ENCODE data around the gene IL1RAPL1.

Gene IL1RAPL1

GRCh38 chrX:29687687-29688086 lies 1100.4 kb downstream of the IL1RAPL1 start:
- peak; percentile 27 for TF ChIP-seq CTCF (IDR thresholded peaks at IDR 0.05; ENCODE audit: low read depth, low read length, missing control alignments)
- H3K4me3 ChIP-seq (ENCODE audit: low read depth, low read length): no peak overlapping the region
- peak; percentile 12 for DNase-seq (ENCODE audit: low read depth)
- in situ Hi-C loops (cut with HindIII; ENCODE audit: low sequenced_read_pairs): no loop called here

- in situ Hi-C loops (cut with HindIII; ENCODE audit: low sequenced_read_pairs): no loop called here
- DNase-seq (ENCODE audit: low read depth): no peak
- H3K4me3 ChIP-seq (ENCODE audit: low read depth, low read length): no peak overlapping the region
- TF ChIP-seq CTCF (IDR thresholded peaks at IDR 0.05; ENCODE audit: low read depth, low read length, missing control alignments): no peak
These were observed 1102.8 kb downstream of the IL1RAPL1 start for GRCh38 chrX:29690061-29690460.

GRCh38 chrX:29691044-29691443 lies 1103.8 kb downstream of the IL1RAPL1 start:
- TF ChIP-seq CTCF (IDR thresholded peaks at IDR 0.05; ENCODE audit: low read depth, low read length, missing control alignments): no peak
- H3K4me3 ChIP-seq (ENCODE audit: low read depth, low read length): no peak overlapping the region
- in situ Hi-C loops (cut with HindIII; ENCODE audit: low sequenced_read_pairs): no loop called here
- DNase-seq (ENCODE audit: low read depth): no peak

GRCh38 chrX:29693912-29694311 lies 1106.7 kb downstream of the IL1RAPL1 start:
- H3K4me3 ChIP-seq (ENCODE audit: low read depth, low read length): no peak overlapping the region
- no peak for DNase-seq (ENCODE audit: low read depth)
- in situ Hi-C loops (cut with HindIII; ENCODE audit: low sequenced_read_pairs): no loop called here
- TF ChIP-seq CTCF (IDR thresholded peaks at IDR 0.05; ENCODE audit: low read depth, low read length, missing control alignments): no peak

GRCh38 chrX:29699239-29699638 lies 1112.0 kb downstream of the IL1RAPL1 start:
- no peak overlapping the region for H3K4me3 ChIP-seq (ENCODE audit: low read depth, low read length)
- in situ Hi-C loops (cut with HindIII; ENCODE audit: low sequenced_read_pairs): no loop called here
- TF ChIP-seq CTCF (IDR thresholded peaks at IDR 0.05; ENCODE audit: low read depth, low read length, missing control alignments): no peak
- no peak for DNase-seq (ENCODE audit: low read depth)

- in situ Hi-C loops (cut with HindIII; ENCODE audit: low sequenced_read_pairs): no loop called here
- DNase-seq (ENCODE audit: low read depth): no peak
- H3K4me3 ChIP-seq (ENCODE audit: low read depth, low read length): no peak overlapping the region
- TF ChIP-seq CTCF (IDR thresholded peaks at IDR 0.05; ENCODE audit: low read depth, low read length, missing control alignments): no peak
These were observed 1119.8 kb downstream of the IL1RAPL1 start for GRCh38 chrX:29707088-29707487.

GRCh38 chrX:29721152-29721551 lies 1133.9 kb downstream of the IL1RAPL1 start:
- in situ Hi-C loops (cut with HindIII; ENCODE audit: low sequenced_read_pairs): no loop called here
- DNase-seq (ENCODE audit: low read depth): no peak
- TF ChIP-seq CTCF (IDR thresholded peaks at IDR 0.05; ENCODE audit: low read depth, low read length, missing control alignments): no peak
- no peak overlapping the region for H3K4me3 ChIP-seq (ENCODE audit: low read depth, low read length)
